MV-4-11 (cell line): ENCODE data around the gene DMC1.
"Not testable (repeated sequence)": the region's sequence is repeated elsewhere in the genome, so short reads cannot be mapped to it uniquely, and the experiment has no call there.

ENCODE experiments used
- DNase-seq: peaks from one replicate; lab custom pipeline; 2025; lab: John Stamatoyannopoulos, UW

The DMC1 gene, protein sequence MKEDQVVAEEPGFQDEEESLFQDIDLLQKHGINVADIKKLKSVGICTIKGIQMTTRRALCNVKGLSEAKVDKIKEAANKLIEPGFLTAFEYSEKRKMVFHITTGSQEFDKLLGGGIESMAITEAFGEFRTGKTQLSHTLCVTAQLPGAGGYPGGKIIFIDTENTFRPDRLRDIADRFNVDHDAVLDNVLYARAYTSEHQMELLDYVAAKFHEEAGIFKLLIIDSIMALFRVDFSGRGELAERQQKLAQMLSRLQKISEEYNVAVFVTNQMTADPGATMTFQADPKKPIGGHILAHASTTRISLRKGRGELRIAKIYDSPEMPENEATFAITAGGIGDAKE

GRCh38 chr22:38569972-38570778, at the start of gene DMC1:
Gene DMC1, minus strand, starts transcription at chr22:38570183. Its CDS starts 1,927 bp downstream, at chr22:38568256.
- peak; percentile 38 for DNase-seq

DNA sequence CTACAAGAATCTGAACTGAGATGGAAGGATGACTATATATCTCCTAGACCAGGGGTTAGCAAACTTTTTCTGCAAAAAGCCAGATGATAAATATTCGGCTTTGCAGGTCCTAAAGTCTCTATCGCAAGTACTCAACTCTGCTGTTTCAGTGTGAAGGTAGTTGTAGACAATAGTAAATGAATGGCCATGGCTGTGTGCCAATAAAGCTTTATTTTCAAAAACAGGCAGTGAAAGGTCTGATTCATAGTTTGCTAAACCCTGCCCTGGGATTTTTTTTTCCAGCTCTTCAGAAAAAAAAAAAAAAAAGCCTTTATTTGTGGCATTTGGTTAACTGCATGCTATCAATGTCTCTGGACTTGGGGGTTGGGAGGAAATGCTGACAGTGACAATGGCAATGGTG, 48.7 kb upstream of the DMC1 start:
- DNase-seq = peak; percentile 2

GRCh38 chr22:38618258-38618657, 48.3 kb upstream of the DMC1 start:
- no peak for DNase-seq

DNA sequence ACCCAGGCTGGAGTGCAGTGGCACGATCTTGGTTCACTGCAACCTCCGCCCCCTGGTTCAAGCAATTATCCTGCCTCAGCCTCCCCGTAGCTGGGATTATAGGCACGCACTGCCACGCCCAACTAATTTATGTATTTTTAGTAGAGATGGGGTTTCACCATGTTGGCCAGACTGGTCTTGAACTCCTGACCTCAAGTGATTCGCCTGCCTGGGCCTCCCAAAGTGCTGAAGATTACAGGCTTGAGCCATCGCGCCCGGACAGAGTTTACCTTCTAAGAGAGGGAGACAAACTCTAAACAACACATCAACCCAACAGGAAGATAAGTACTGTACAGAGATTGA, 45.1 kb upstream of the DMC1 start:
- DNase-seq = not testable (repeated sequence)

DNA sequence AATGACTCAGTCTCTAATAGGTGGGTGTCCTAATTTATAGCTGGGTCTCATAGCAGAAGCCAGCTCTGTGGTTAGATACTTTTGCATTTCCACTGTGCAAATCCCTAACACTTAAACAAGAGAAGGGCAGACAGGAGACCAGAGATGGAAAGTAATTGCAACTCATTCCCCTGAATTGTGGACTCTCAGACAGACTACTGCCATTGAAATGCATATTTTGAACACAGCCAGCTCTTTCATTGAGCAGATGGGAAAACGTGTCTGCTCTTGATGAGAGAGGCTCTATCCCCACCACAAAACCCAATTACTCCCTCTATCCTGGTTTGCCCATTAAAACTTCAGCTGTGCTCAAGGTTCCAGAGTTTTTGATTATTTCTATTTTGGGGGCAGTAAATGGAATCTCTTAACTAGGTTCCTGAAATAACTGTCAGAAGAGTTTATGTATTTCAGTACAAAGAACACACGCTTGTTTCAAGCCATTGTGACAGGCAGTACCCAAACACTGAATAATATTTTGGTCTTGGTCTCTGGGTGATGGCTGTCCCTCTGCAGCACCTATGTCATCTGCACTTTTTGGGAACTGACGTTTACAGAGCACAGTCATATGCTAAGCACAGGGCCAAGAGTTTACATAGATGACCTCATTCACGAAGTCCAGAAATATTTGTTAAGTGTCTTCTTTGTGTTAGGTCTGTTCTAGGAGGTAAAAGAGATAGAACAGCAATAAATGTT, 44.5 kb upstream of the DMC1 start:
- no peak for DNase-seq

GRCh38 chr22:38613588-38613987, 43.6 kb upstream of the DMC1 start:
- DNase-seq = no peak

DNA sequence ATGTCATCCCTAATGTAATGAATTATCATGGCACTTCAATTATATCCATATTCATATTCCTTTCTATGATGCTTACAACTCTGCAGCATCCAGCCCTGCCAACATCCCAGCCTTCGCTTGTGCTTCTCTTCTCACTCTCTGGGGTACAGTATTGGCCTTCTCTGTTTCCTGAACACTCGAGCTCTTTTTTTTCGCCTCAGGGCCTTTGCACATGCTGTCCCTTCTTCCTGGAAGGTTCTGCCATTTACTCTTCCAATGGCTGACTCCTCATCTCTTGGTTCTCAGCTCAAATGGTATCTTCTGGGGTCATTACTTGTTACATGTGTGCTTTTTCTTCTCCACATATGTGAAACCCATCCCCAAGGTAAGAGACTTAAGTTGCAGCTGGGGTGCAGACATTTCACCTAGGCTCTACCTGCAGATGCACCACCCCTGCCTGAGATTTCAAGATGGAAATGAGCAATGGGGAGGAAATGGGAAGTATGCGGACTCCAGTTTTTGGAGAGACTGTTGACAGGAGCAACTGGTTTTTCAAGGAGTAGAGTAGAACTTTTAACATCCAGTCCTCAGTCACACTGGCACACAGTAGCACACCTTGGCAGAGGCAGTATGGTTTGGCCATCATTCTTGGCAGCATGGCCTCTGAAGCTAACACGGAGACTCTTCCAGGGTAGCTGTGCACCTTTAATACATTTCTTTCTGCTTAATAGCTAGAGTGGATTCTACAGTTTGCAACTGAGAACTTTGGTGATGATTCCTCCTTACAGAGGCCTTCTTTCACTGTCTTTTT, 42.4 kb upstream of the DMC1 start:
- no peak for DNase-seq

DNA sequence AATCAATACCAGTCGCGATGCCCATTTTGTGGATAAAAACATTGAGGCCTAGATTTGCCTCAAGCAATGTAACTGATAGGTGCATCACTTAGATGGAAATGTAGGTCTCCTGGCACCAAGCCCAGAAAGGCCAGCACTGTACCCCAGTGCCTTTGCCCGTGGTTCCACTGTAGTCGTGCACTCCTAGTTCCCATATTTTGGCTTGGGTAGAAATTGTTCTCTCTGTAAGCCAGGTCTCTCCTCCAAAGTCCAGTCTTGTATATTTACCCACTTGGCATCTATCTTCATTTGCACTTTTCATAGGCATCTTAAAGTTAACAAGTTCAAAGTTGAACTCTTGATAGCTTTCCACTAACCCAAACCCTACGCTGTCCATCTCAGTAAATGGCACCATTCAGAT, 41.6 kb upstream of the DMC1 start:
- DNase-seq = no peak

DNA sequence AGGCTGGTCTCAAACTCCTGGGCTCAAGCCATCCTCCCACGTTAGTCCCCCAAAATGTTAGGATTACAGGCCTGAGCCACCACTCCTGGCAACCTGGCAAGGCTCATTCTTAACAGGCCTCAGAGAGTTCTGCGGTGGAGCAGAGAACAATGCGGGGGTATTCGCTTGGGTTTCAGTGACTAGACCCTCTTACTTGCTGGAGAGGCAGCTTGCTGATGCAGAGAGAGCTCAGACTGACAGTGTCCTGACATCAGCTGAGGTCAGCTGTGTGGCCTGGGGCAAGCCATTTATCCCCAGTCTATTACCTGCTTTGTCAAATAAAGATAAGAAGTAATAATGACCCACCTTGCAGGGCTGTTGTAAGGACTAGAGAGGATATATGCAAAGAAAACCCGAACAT, 40.3 kb upstream of the DMC1 start:
- no peak for DNase-seq

- no peak for DNase-seq
Measured at GRCh38 chr22:38608992-38609750, 39.2 kb upstream of the DMC1 start.

DNA sequence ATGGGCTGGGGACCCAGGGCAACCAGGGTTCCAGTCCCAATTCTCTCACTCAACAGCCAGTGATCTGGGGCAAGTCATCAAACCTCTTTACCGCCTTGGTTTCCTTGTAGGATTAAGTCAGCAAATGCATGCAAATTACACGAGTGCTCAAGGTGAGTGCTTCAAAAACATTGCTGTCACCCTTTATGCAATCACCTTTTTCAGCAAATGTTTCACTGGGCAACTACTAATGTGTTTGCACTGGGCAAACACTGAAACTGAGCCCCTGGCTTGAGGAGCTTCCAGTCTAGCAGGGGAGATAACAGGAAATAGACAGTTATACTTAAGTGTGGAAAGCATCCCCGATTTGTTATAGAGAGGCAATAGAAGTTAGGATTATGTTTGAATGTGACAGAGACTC, 37.7 kb upstream of the DMC1 start:
- DNase-seq = no peak

GRCh38 chr22:38602166-38602565, 32.2 kb upstream of the DMC1 start:
- DNase-seq = no peak

DNA sequence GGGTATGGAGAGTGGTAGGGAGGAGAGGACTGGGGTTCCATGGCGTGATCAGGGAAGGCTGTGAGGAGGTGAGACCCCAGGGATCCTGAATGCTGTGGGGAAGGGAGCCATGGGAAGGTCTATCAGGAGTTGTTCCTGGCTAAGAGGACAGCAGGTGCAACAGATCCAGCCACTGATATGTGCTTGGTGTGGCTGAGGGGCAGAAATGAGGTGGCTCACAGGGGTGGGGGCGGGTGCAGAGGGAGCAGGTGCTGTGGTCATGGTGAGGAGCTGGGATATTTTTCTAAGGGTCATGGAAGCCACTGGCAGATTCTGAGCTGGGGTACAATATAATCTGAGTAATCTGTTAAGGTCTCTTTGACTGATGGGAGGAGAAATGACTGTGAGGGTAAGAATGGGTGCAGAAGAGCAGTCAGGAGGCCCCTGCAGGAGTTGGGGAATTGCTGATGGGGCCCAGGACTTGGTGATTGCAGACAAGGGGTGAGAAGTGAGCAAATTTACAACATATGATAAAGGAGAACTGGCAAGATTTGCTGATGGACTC, 31.3 kb upstream of the DMC1 start:
- no peak for DNase-seq

DNA sequence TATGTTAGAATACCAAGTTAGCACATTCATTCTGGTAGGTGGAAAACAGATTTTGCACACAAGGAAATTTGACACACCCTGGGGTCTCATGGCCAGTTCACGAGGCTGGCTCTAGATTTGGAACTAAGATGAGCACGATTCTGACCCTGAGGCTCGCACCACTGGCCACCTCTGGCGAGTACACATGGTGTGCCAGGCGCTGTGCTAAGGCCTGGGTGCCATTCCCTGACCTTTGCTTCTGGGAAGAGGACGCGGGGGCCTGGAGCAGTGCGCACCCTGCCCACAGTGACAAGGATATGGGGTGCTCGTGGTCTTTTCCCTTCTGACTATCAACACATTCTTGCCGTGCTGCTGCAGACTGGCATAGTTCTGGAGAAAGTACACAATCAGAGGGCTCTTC, 29.5 kb upstream of the DMC1 start:
- no peak for DNase-seq

GRCh38 chr22:38582923-38583322, 12.9 kb upstream of the DMC1 start:
- DNase-seq = not testable (repeated sequence)

DNA sequence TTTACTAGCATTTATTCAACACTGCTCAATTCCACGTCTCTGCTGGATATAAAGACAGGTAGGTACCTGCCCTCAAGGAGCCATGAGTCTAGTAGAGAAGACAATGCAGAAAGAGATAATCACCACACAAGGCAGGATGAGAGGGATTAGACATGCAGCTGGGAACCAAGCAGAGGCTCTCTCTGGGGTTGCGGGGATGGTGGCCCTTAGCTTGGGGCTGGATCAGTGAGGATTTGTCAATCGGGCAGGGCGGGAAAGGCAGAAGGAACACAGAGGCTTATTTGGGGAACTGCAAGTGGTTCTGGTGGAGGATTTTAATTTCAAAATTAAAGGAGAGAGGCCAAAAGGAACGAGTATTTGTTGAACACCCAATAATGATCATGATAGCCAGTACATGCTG, 8.5 kb upstream of the DMC1 start:
- DNase-seq = peak; percentile 5

- peak; percentile 34 for DNase-seq
Measured at GRCh38 chr22:38572065-38572464, 2.1 kb upstream of the DMC1 start.

GRCh38 chr22:38570779-38571364, 889 bp upstream of the DMC1 start:
- peak; percentile 29 for DNase-seq

DNA sequence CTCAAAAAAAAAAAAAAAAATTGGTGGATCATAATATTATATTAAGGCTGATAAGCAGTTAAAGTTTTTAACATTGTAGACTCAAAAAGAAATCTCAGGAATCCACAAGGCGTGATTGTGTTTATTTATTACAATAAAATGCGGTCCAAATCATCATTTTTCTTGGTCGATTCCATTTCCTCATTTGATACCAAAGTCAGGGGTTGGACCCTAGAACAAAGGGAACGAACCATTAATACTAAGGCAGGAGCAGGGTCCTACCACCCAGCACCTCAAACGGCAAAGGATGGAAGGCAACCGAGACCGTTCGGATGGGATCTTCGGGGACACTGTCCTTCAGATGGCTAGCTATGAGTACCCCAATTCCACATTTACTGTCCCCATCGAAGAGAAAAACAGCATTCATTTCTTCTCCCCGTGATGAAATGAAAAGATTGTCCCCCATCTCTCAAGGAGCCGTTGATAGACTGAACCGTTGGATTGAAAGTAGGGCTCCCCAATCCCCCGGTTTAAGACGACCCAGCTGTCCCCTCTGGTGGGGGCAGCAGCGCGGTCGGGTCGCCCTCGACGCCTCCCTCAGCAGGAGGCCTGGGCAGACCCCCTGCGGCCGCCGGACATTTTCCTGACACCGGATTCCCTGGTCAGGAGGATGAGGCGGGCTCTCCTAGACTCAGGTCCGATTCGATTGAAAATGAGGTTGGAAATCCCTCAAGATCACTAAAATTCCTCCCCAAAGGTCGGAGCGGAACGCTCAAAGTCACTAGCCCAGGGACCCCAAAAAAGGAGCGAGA, 607 bp downstream of the DMC1 start:
- no peak for DNase-seq
